DND-41 (cell line): ENCODE measurements around the gene TXNIP.

ENCODE experiments used
- ATAC-seq: fragments of 200-7000 bp; cut with Tn5 transposase; 3 replicates; pipeline ENCODE4 v1.9.1; 2021; ENCODE audit warnings: low read depth; ENCODE audit not compliant: insufficient read depth
- DNase-seq: peaks from one replicate; pipeline ENCODE4 v3.0.0-alpha.2; 2020
- H2AFZ ChIP-seq: 2 replicates; pipeline ENCODE4 v1.6.0; 2012; ENCODE audit warnings: low read depth, low read length
- H3K27ac ChIP-seq: 2 replicates; pipeline ENCODE4 v1.5.1; 2012; ENCODE audit warnings: low read length, inconsistent platforms
- H3K27me3 ChIP-seq: fragments of 200-600 bp; sonication (generic); 2 replicates; pipeline ENCODE4 v1.6.0; 2012; ENCODE audit warnings: low read length, mild to moderate bottlenecking, inconsistent platforms; ENCODE audit not compliant: insufficient read depth, poor library complexity
- H3K36me3 ChIP-seq: 2 replicates; pipeline ENCODE4 v1.5.1; 2012; ENCODE audit warnings: low read length, inconsistent platforms; ENCODE audit not compliant: insufficient read depth
- H3K4me1 ChIP-seq: 2 replicates; pipeline ENCODE4 v1.5.1; 2012; ENCODE audit warnings: mild to moderate bottlenecking, low read length; ENCODE audit not compliant: insufficient read depth
- H3K4me2 ChIP-seq: 2 replicates; pipeline ENCODE4 v1.6.0; 2012; ENCODE audit warnings: mild to moderate bottlenecking, moderate library complexity, low read length, inconsistent platforms; ENCODE audit not compliant: insufficient read depth
- H3K4me3 ChIP-seq, 2 experiments: fragments of 200-600 bp in 1 of 2; shearing (Covaris generic) in 1 of 2; 2 replicates each; pipeline ENCODE4 v1.5.1; 2012 to 2016; ENCODE audit warnings: inconsistent platforms in 2 of 2, low read length in 2 of 2, mild to moderate bottlenecking in 2 of 2, low read depth in 1 of 2, moderate library complexity in 1 of 2
- H3K79me2 ChIP-seq: 2 replicates; pipeline ENCODE4 v1.6.0; 2012; ENCODE audit warnings: low read length, inconsistent platforms; ENCODE audit not compliant: insufficient read depth
- H3K9ac ChIP-seq: 2 replicates; pipeline ENCODE4 v1.6.0; 2012; ENCODE audit warnings: low read depth, mild to moderate bottlenecking, inconsistent platforms, low read length, moderate library complexity
- H3K9me3 ChIP-seq: 2 replicates; pipeline ENCODE4 v1.5.1; 2012; ENCODE audit warnings: low read length, moderate library complexity, mild to moderate bottlenecking, inconsistent platforms; ENCODE audit not compliant: insufficient read depth, severe bottlenecking
- H4K20me1 ChIP-seq: 2 replicates; pipeline ENCODE4 v1.6.0; 2012; ENCODE audit warnings: low read length; ENCODE audit not compliant: insufficient read depth
- CTCF ChIP-seq: IDR thresholded peaks from 2 replicates; pipeline ENCODE4 v1.5.1; 2012; ENCODE audit warnings: borderline replicate concordance, low read length, moderate library complexity, mild to moderate bottlenecking; ENCODE audit not compliant: poor library complexity, severe bottlenecking; ENCODE audit errors: extremely low read depth
- EZH2 ChIP-seq: IDR thresholded peaks from 3 replicates; pipeline ENCODE4 v1.6.1; 2012; ENCODE audit warnings: borderline replicate concordance, low read depth, mild to moderate bottlenecking, moderate library complexity, low read length, inconsistent platforms; ENCODE audit not compliant: severe bottlenecking

The TXNIP gene

GRCh38 chr1:145986551-145986950, 9.8 kb downstream of the TXNIP start:
- H3K36me3 ChIP-seq = no peaks in the 10 kb centered on the region
- H3K9me3 ChIP-seq = no peaks in the 10 kb centered on the region
- H3K4me3 ChIP-seq = no peak overlapping the region
- DNase-seq (no peak), ATAC-seq (no peak)
- H3K4me2 ChIP-seq = no peak overlapping the region
- H3K27ac ChIP-seq = no peak overlapping the region
- H4K20me1 ChIP-seq = no peaks in the 10 kb centered on the region
- TF ChIP-seq EZH2 (no peak), CTCF (no peak)
- H3K9ac ChIP-seq = no peak overlapping the region
- H3K4me1 ChIP-seq = peaks cover 8% of the 10 kb centered on the region
- H3K79me2 ChIP-seq = no peaks in the 10 kb centered on the region
- no peak overlapping the region for H2AFZ ChIP-seq
- no peaks in the 10 kb centered on the region for H3K27me3 ChIP-seq

- Histone ChIP-seq H3K27me3 (no peaks in the 10 kb centered on the region), H2AFZ (peak overlapping the region; percentile 48; the same call in 1 of the 2 replicates), H3K4me1 (peaks cover 8% of the 10 kb centered on the region), H3K9me3 (no peaks in the 10 kb centered on the region), H3K4me3 (no peak overlapping the region), H3K27ac (no peak overlapping the region), H3K9ac (no peak overlapping the region), H4K20me1 (no peaks in the 10 kb centered on the region), H3K79me2 (no peaks in the 10 kb centered on the region), H3K36me3 (no peaks in the 10 kb centered on the region), H3K4me2 (no peak overlapping the region)
- TF ChIP-seq CTCF (no peak), EZH2 (no peak)
- ATAC-seq (no peak), DNase-seq (no peak)
Measured at GRCh38 chr1:145985502-145986439, 10.6 kb downstream of the TXNIP start.

- no peaks in the 10 kb centered on the region for H3K79me2 ChIP-seq
- ATAC-seq = no peak
- DNase-seq = no peak
- no peaks in the 10 kb centered on the region for H3K27me3 ChIP-seq
- peak overlapping the region; percentile 48; the same call in 1 of the 2 replicates for H2AFZ ChIP-seq
- H3K27ac ChIP-seq = no peak overlapping the region
- no peaks in the 10 kb centered on the region for H3K36me3 ChIP-seq
- no peaks in the 10 kb centered on the region for H3K9me3 ChIP-seq
- no peak overlapping the region for H3K4me2 ChIP-seq
- H4K20me1 ChIP-seq = no peaks in the 10 kb centered on the region
- no peak overlapping the region for H3K9ac ChIP-seq
- TF ChIP-seq EZH2 (no peak), CTCF (no peak)
- H3K4me1 ChIP-seq = peaks cover 14% of the 10 kb centered on the region
- no peak overlapping the region for H3K4me3 ChIP-seq
Measured at GRCh38 chr1:145985129-145985501, 11.3 kb downstream of the TXNIP start.
